Aorta (tissue), 5 donors: Measurements from ENCODE around the gene NPTX1. TPM values are rescaled to one million over a fixed set of nuclear protein-coding genes. Genes with fewer than 3 reads are reported as not detected.

Source experiments
- ATAC-seq: fragments of 200-7000 bp; cut with Tn5 transposase; one replicate; pipeline ENCODE4 v1.9.1; 2022; ENCODE audit warnings: moderate library complexity; ENCODE audit not compliant: low FRiP score
- DNase-seq, 2 donors: peaks; one replicate each; pipeline ENCODE4 v3.0.0-alpha.2; 2020
- H3K27ac ChIP-seq, 2 donors: one replicate each; pipeline ENCODE4 v1.5.1; 2013; ENCODE audit warnings: low read length in 2 of 2, mild to moderate bottlenecking in 2 of 2, moderate library complexity in 2 of 2, control low read depth in 1 of 2, inconsistent platforms in 1 of 2, low read depth in 1 of 2
- H3K27me3 ChIP-seq, 2 donors: one replicate each; pipeline ENCODE4 v1.6.1; 2013; ENCODE audit warnings: control low read depth in 1 of 2, low read length in 1 of 2, mild to moderate bottlenecking in 1 of 2, moderate library complexity in 1 of 2; ENCODE audit not compliant: insufficient read depth in 2 of 2, control insufficient read depth in 1 of 2
- H3K36me3 ChIP-seq, 2 donors: one replicate each; pipeline ENCODE4 v1.6.1; 2013; ENCODE audit warnings: control low read depth in 1 of 2, low read length in 1 of 2, mild to moderate bottlenecking in 1 of 2; ENCODE audit not compliant: insufficient read depth in 2 of 2, control insufficient read depth in 1 of 2
- H3K4me1 ChIP-seq, 2 donors: one replicate each; pipeline ENCODE4 v1.6.1; 2013; ENCODE audit warnings: low read length in 2 of 2, control low read depth in 1 of 2, mild to moderate bottlenecking in 1 of 2, moderate library complexity in 1 of 2; ENCODE audit not compliant: insufficient read depth in 2 of 2, control insufficient read depth in 1 of 2
- H3K4me3 ChIP-seq, 2 donors: one replicate each; pipeline ENCODE4 v1.5.1; 2013; ENCODE audit warnings: low read length in 2 of 2, control low read depth in 1 of 2, mild to moderate bottlenecking in 1 of 2
- H3K9me3 ChIP-seq: one replicate; pipeline ENCODE4 v1.6.1; 2013; ENCODE audit warnings: mild to moderate bottlenecking, low read length; ENCODE audit not compliant: control insufficient read depth
- WGBS, 2 donors: extraction: QIAGEN DNeasy Blood & Tissue Kit; methylation state at CpG; one replicate each; pipeline ENCODE4 v1.1.7; 2013; 5-methylcytosine and 5-hydroxymethylcytosine counted together
- intact Hi-C, 2 donors: fragments of 100-400 bp; cut with DNase I; formaldehyde crosslinking; loops; one replicate each; pipeline versions ENCODE4 v1.14.2 to v1.15.0; 2022
- polyA plus RNA-seq, 2 donors: library from polyadenylated mRNA; stranded (reverse); fragments of 200-250 nt; gene quantifications; one replicate each; pipeline ENCODE4 v1.2.3, GENCODE V29; 2013
- total RNA-seq, 2 donors: library from RNA; stranded (reverse); fragmentation: NEBNext Ultra II Directional; extraction: Animal tissue kit (Norgen Biotek cat#: 25700); gene quantifications; one replicate each; pipeline ENCODE4 v1.2.1, GENCODE V29; 2021
- donor health status: healthy with polysubstance abuse.
- donor health status: Bipolar disorder and iron deficiency.
- donor health status: DM: no; HTN: no; CAD: no.
- donor health status: DM: no; HTN: no; CAD: no.
- donor health status: DM: yes; HTN: yes; CAD: no.

NPTX1 gene
- total and polyA plus RNA-seq, 4 donors: 0.13 to 1.6 (median 0.45) TPM; not detected in 1

- no peak for DNase-seq
- no peaks in the 10 kb centered on the region for H3K4me1 ChIP-seq
- 84% methylated on average over 11 of the region's 11 CpGs for WGBS, 2 donors
- no peak for ATAC-seq
- intact Hi-C loops: loop anchor here in 1 of 2 donors (5.0 kb wide), 1 partner anchor 42 kb away; the partner anchor contains the start of gene ENDOV
- no peaks in the 10 kb centered on the region for H3K36me3 ChIP-seq
- H3K9me3 ChIP-seq: no peaks in the 10 kb centered on the region
- H3K27me3 ChIP-seq: no peaks in the 10 kb centered on the region
- H3K27ac ChIP-seq: no peak overlapping the region
- H3K4me3 ChIP-seq: no peak overlapping the region
Measured at GRCh38 chr17:80459234-80459633, 17.2 kb downstream of the NPTX1 start.

- Histone ChIP-seq H3K4me1 (no peaks in the 10 kb centered on the region), H3K27ac (no peak overlapping the region), H3K36me3 (no peaks in the 10 kb centered on the region), H3K4me3 (no peak overlapping the region), H3K27me3 (no peaks in the 10 kb centered on the region), H3K9me3 (no peaks in the 10 kb centered on the region)
- WGBS, 2 donors: 90 to 92% methylated on average over 8 of the region's 8 CpGs
- DNase-seq: no peak
- ATAC-seq: no peak
- intact Hi-C loops: loop anchor here in 1 of 2 donors (5.0 kb wide), 1 partner anchor 41 kb away; the partner anchor contains the start of gene ENDOV
Measured at GRCh38 chr17:80458016-80458415, 18.4 kb downstream of the NPTX1 start.

- ATAC-seq (no peak), DNase-seq (no peak)
- 83 to 89% methylated on average over 15 of the region's 15 CpGs for WGBS, 2 donors
- no peaks in the 10 kb centered on the region for H3K27me3 ChIP-seq
- H3K36me3 ChIP-seq: no peaks in the 10 kb centered on the region
- H3K27ac ChIP-seq: no peak overlapping the region
- no peaks in the 10 kb centered on the region for H3K9me3 ChIP-seq
- H3K4me1 ChIP-seq: no peaks in the 10 kb centered on the region
- intact Hi-C loops: loop anchor here in 1 of 2 donors (5.0 kb wide), 1 partner anchor 40 kb away; the partner anchor contains the start of gene ENDOV
- no peak overlapping the region for H3K4me3 ChIP-seq
Measured at GRCh38 chr17:80457236-80457856, 19.1 kb downstream of the NPTX1 start.

GRCh38 chr17:80456465-80457235, 19.8 kb downstream of the NPTX1 start:
- intact Hi-C loops: loop anchor here in 1 of 2 donors (5.0 kb wide), 1 partner anchor 39 kb away; the partner anchor contains the start of gene ENDOV
- Histone ChIP-seq H3K9me3 (no peaks in the 10 kb centered on the region), H3K4me3 (no peak overlapping the region), H3K4me1 (no peaks in the 10 kb centered on the region), H3K27ac (no peak overlapping the region), H3K27me3 (no peaks in the 10 kb centered on the region), H3K36me3 (no peaks in the 10 kb centered on the region)
- 69 to 76% methylated on average over 20 to 21 of the region's 21 CpGs for WGBS, 2 donors
- DNase-seq (no peak), ATAC-seq (no peak)

- H3K4me3 ChIP-seq: no peak overlapping the region
- no peaks in the 10 kb centered on the region for H3K9me3 ChIP-seq
- WGBS, 2 donors: 44 to 59% methylated on average over 4 of the region's 4 CpGs
- H3K27ac ChIP-seq: no peak overlapping the region
- H3K27me3 ChIP-seq: no peaks in the 10 kb centered on the region
- no peaks in the 10 kb centered on the region for H3K4me1 ChIP-seq
- DNase-seq: no peak
- no peak for ATAC-seq
- intact Hi-C loops: loop anchor here in 1 of 2 donors (5.0 kb wide), 1 partner anchor 38 kb away; the partner anchor contains the start of gene ENDOV
- H3K36me3 ChIP-seq: no peaks in the 10 kb centered on the region
Measured at GRCh38 chr17:80455784-80456183, 20.6 kb downstream of the NPTX1 start.

- intact Hi-C loops: loop anchor here in 1 of 2 donors (5.0 kb wide), 1 partner anchor 38 kb away; the partner anchor contains the start of gene ENDOV
Measured at GRCh38 chr17:80455336-80455710, 21.1 kb downstream of the NPTX1 start.

GRCh38 chr17:80454557-80455335, 21.7 kb downstream of the NPTX1 start:
- Histone ChIP-seq H3K9me3 (no peaks in the 10 kb centered on the region), H3K27ac (peak overlapping the region; percentile 86 to 93), H3K27me3 (no peaks in the 10 kb centered on the region), H3K4me1 (no peaks in the 10 kb centered on the region), H3K36me3 (no peaks in the 10 kb centered on the region), H3K4me3 (peak overlapping the region; percentile 71 to 73)
- DNase-seq: peak; percentile 98 to 99
- intact Hi-C loops: loop anchor here in 1 of 2 donors (5.0 kb wide), 1 partner anchor 37 kb away; the partner anchor contains the start of gene ENDOV
- ATAC-seq: peak; percentile 97
- WGBS, 2 donors: 0 to 1% methylated on average over 54 to 88 of the region's 88 CpGs

More at GRCh38 chr17:80455336-80455710, 21.1 kb downstream of the NPTX1 start:
- 2% methylated on average over 20 of the region's 20 CpGs for WGBS, 2 donors
- Histone ChIP-seq H3K4me3 (peak overlapping the region; percentile 71 to 73), H3K27me3 (no peaks in the 10 kb centered on the region), H3K4me1 (no peaks in the 10 kb centered on the region), H3K27ac (peak overlapping the region; percentile 86 to 93), H3K9me3 (no peaks in the 10 kb centered on the region), H3K36me3 (no peaks in the 10 kb centered on the region)
- ATAC-seq (peak; percentile 60), DNase-seq (peak in 1 of 2 donors; percentile 89)

- Histone ChIP-seq H3K9me3 (no peaks in the 10 kb centered on the region), H3K27me3 (no peaks in the 10 kb centered on the region), H3K4me1 (no peaks in the 10 kb centered on the region), H3K36me3 (no peaks in the 10 kb centered on the region), H3K27ac (peak overlapping the region; percentile 38 to 39), H3K4me3 (peak overlapping the region; percentile 5 to 48)
- ATAC-seq: no peak
- intact Hi-C loops: no loop called here
- no peak for DNase-seq
- WGBS, 2 donors: 32 to 60% methylated on average over 21 to 36 of the region's 36 CpGs
Measured at GRCh38 chr17:80453998-80454556, 22.3 kb downstream of the NPTX1 start.
